Memory B cell (primary cell): ENCODE data around the gene METTL1.
A peak's percentile ranks its signal among the peaks of the same experiment; 100 is the strongest.
"Not testable (repeated sequence)": the region's sequence is repeated elsewhere in the genome, so short reads cannot be mapped to it uniquely, and the experiment has no call there.

Experiments used
- ATAC-seq: fragments of 150-1000 bp; cut with Tn5 transposase; 2 replicates; pipeline ENCODE4 v1.10.0; 2021; ENCODE audit warnings: low read depth, mild to moderate bottlenecking, moderate library complexity
- DNase-seq, 2 donors: peaks; one replicate each; pipeline ENCODE4 v3.0.0; 2022; ENCODE audit warnings: low spot score in 2 of 2
- H3K27ac Mint-ChIP-seq: one replicate; pipeline ENCODE4 v1.8.0; 2022; ENCODE audit warnings: mild to moderate bottlenecking, moderate library complexity, mixed read lengths
- H3K27me3 Mint-ChIP-seq: one replicate; pipeline ENCODE4 v1.8.0; 2022; ENCODE audit warnings: mixed read lengths
- H3K36me3 Mint-ChIP-seq: one replicate; pipeline ENCODE4 v1.8.0; 2022; ENCODE audit warnings: mild to moderate bottlenecking, mixed read lengths
- H3K4me1 Mint-ChIP-seq: one replicate; pipeline ENCODE4 v1.8.0; 2022; ENCODE audit warnings: mixed read lengths
- H3K4me3 Mint-ChIP-seq: one replicate; pipeline ENCODE4 v1.8.0; 2022; ENCODE audit warnings: mild to moderate bottlenecking, moderate library complexity, mixed read lengths
- H3K9me3 Mint-ChIP-seq: one replicate; pipeline ENCODE4 v1.8.0; 2022; ENCODE audit warnings: mixed read lengths

Gene METTL1

GRCh38 chr12:57726884-57727757 lies 44.8 kb downstream of the METTL1 start:
- DNase-seq, result no peak
- Mint-ChIP-seq H3K36me3 (peaks cover 30% of the 10 kb centered on the region), H3K4me3 (peak overlapping the region; percentile 34), H3K27ac (no peak overlapping the region), H3K27me3 (no peaks in the 10 kb centered on the region), H3K9me3 (no peaks in the 10 kb centered on the region), H3K4me1 (peaks cover 18% of the 10 kb centered on the region)
- peak; percentile 42 for ATAC-seq

DNA sequence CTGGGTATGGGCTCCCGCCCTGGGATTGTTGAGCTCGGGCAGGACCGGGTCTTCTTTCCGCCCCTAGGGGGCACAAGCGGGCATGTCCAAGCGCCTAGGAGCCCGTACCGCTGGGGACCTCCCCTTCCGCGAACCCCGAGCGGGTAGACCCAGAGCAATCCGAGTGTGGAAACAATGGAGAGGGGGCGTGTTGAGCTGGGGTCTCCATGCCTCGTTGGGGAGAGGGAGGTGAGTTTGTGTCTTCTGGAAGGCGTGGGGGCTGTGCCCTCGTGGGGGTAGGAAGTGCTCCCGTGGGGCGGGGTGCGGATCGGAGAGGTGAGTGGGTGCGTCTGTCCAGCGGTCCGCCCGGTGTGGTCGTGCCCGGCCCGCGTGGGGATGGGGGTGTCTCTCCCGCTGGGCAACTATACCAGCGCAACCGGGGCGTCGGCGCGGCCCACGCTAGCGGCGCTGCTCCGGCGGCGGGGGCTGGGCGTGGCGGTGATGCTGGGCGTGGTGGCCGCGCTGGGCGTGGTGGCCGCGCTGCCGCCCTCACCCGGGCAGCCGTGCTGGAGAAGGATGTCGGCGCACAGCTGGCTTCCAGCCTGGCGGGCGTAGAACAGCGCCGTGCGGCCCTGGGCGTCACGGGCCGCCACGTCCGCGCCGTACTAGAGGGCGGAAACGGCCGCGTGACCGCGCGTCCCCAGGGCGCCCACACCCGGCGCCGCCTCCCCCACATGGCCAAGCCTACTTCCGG lies 45.6 kb downstream of the METTL1 start:
- H3K36me3 Mint-ChIP-seq, result peaks cover 30% of the 10 kb centered on the region
- DNase-seq, result no peak

GRCh38 chr12:57725851-57726150 lies 46.1 kb downstream of the METTL1 start:
- peaks cover 18% of the 10 kb centered on the region for H3K4me1 Mint-ChIP-seq
- H3K4me3 Mint-ChIP-seq, result peak overlapping the region; percentile 78
- no peaks in the 10 kb centered on the region for H3K9me3 Mint-ChIP-seq
- H3K27me3 Mint-ChIP-seq, result no peaks in the 10 kb centered on the region
- DNase-seq, result no peak
- ATAC-seq, result no peak
- peak overlapping the region; percentile 56 for H3K27ac Mint-ChIP-seq
- peaks cover 30% of the 10 kb centered on the region for H3K36me3 Mint-ChIP-seq

More for the DNA sequence above, 45.6 kb downstream of the METTL1 start:
- H3K9me3 Mint-ChIP-seq, result no peaks in the 10 kb centered on the region
- H3K27ac Mint-ChIP-seq, result peak overlapping the region; percentile 56
- peak overlapping the region; percentile 78 for H3K4me3 Mint-ChIP-seq
- peak; percentile 65 for ATAC-seq
- H3K27me3 Mint-ChIP-seq, result no peaks in the 10 kb centered on the region
- H3K4me1 Mint-ChIP-seq, result peaks cover 18% of the 10 kb centered on the region

DNA sequence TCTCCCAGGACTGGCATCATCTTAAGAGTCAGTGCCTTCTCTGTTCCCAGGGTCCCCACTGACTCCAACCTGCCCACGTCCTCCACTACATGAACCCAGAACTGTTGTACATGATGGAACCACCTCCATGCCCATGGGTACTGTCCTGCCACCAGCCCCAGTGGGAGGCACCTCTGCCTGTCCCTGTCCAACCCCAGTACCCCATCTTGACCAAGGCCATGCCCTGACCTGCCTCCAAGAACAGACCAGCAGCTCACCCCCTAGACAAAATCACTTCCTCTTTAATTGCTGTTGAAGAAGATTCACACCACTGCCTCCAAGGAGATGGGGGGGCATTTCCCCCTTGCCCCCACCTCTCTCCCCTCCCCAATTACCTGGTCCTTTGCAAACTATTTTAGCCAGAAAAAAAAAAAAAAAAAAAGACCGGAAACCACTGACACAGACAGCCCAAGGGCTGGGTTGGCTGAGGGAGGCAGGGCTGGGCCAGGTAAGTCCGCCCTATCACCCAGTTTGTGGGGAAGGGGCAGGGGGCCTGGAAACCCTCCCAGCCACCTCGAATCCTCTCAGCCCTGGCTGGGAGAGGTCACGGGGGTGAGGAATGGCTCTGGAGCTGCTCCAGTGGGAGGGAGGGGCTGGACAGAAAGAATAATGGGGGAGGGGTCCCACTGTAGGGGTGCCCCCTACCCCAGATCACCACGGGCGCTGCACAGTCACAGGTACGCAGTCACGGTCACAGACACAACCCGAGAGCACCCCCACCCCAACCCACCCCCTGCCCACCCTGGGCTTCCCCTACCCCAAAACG lies 46.8 kb downstream of the METTL1 start:
- Mint-ChIP-seq H3K9me3 (no peaks in the 10 kb centered on the region), H3K27me3 (no peaks in the 10 kb centered on the region), H3K36me3 (peaks cover 27% of the 10 kb centered on the region), H3K4me1 (peaks cover 18% of the 10 kb centered on the region), H3K27ac (peak overlapping the region; percentile 67), H3K4me3 (no peak overlapping the region)
- ATAC-seq (peak; percentile 34), DNase-seq (no peak)

GRCh38 chr12:57724003-57724935 lies 47.6 kb downstream of the METTL1 start:
- no peak for ATAC-seq
- peaks cover 18% of the 10 kb centered on the region for H3K4me1 Mint-ChIP-seq
- H3K27ac Mint-ChIP-seq, result peak overlapping the region; percentile 67
- no peaks in the 10 kb centered on the region for H3K27me3 Mint-ChIP-seq
- no peaks in the 10 kb centered on the region for H3K9me3 Mint-ChIP-seq
- H3K4me3 Mint-ChIP-seq, result no peak overlapping the region
- no peak for DNase-seq
- peaks cover 32% of the 10 kb centered on the region for H3K36me3 Mint-ChIP-seq

GRCh38 chr12:57723630-57723962 lies 48.3 kb downstream of the METTL1 start:
- Mint-ChIP-seq H3K4me1 (peaks cover 16% of the 10 kb centered on the region), H3K4me3 (no peak overlapping the region), H3K36me3 (peaks cover 35% of the 10 kb centered on the region), H3K27ac (peak overlapping the region; percentile 9), H3K9me3 (no peaks in the 10 kb centered on the region), H3K27me3 (no peaks in the 10 kb centered on the region)
- ATAC-seq (no peak), DNase-seq (no peak)

DNA sequence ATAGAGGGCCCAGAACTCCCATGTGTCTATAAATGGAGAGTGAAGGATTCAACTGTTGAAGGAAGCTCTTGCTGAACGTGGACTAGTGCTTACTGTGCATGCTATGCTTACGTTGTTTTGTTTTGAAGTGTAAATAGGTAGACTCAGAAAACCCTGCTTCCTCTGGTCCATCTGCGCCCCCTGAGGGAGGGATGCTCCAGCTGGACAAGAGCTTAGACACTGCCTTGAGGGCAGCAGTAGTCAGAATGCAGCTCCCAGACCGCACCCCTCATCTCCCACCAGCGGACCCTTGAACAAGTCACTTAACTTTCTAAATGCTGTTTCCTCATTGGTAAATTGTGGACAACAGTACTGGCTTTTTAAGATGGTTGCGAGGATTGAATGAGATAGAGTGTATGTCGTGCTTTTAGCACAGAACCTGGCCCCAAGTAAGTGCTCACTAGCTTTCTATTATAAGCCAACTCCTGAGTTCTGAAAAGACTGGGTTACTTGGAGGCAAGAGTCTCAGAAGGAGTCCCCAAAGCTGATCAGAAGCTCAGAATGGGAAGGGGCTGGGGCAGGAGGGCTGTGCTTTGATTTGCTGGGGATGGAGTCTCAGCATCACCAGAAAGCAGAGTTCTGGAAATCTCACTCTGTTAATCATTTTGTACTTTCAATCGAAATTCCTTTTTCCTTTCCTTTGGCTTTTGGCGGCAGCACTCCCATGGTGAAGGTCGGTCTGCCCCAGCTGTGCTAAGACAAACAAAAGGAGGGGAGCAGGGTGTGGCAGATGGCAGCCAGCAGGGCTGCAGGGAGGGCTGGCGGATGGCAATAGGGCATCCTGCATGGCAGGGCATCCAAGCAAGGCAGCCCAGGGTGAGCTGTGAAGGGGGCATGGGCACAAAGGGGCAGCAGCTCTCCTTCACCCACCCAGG lies 48.9 kb downstream of the METTL1 start:
- ATAC-seq (no peak), DNase-seq (no peak)
- Mint-ChIP-seq H3K36me3 (peaks cover 34% of the 10 kb centered on the region), H3K9me3 (no peaks in the 10 kb centered on the region), H3K27ac (no peak overlapping the region), H3K4me1 (peaks cover 13% of the 10 kb centered on the region), H3K27me3 (no peaks in the 10 kb centered on the region), H3K4me3 (no peak overlapping the region)

GRCh38 chr12:57721846-57722608 lies 49.9 kb downstream of the METTL1 start:
- peaks cover 31% of the 10 kb centered on the region for H3K36me3 Mint-ChIP-seq
- ATAC-seq, H3K27me3 Mint-ChIP-seq, H3K9me3 Mint-ChIP-seq, H3K27ac Mint-ChIP-seq, DNase-seq, H3K4me3 Mint-ChIP-seq: not testable (repeated sequence)
- peaks cover 13% of the 10 kb centered on the region for H3K4me1 Mint-ChIP-seq

- H3K4me1 Mint-ChIP-seq, result peaks cover 10% of the 10 kb centered on the region
- no peaks in the 10 kb centered on the region for H3K27me3 Mint-ChIP-seq
- H3K9me3 Mint-ChIP-seq, result no peaks in the 10 kb centered on the region
- H3K27ac Mint-ChIP-seq, result no peak overlapping the region
- H3K36me3 Mint-ChIP-seq, result peaks cover 28% of the 10 kb centered on the region
- no peak overlapping the region for H3K4me3 Mint-ChIP-seq
- ATAC-seq (no peak), DNase-seq (no peak)
Observed at GRCh38 chr12:57720606-57721595, 51.0 kb downstream of the METTL1 start.

- no peaks in the 10 kb centered on the region for H3K27me3 Mint-ChIP-seq
- peaks cover 32% of the 10 kb centered on the region for H3K36me3 Mint-ChIP-seq
- no peak overlapping the region for H3K27ac Mint-ChIP-seq
- no peaks in the 10 kb centered on the region for H3K9me3 Mint-ChIP-seq
- H3K4me3 Mint-ChIP-seq, result no peak overlapping the region
- DNase-seq (no peak), ATAC-seq (no peak)
- H3K4me1 Mint-ChIP-seq, result peaks cover 12% of the 10 kb centered on the region
Observed at GRCh38 chr12:57719777-57720605, 51.9 kb downstream of the METTL1 start.
